ENCODE data around the gene UNC13A. TPM values are rescaled to one million over a fixed set of nuclear protein-coding genes. Genes with fewer than 3 reads are reported as not detected.

UNC13A gene
- total RNA-seq, 1 experiment from 2014 or later = 22.2 TPM

DNA sequence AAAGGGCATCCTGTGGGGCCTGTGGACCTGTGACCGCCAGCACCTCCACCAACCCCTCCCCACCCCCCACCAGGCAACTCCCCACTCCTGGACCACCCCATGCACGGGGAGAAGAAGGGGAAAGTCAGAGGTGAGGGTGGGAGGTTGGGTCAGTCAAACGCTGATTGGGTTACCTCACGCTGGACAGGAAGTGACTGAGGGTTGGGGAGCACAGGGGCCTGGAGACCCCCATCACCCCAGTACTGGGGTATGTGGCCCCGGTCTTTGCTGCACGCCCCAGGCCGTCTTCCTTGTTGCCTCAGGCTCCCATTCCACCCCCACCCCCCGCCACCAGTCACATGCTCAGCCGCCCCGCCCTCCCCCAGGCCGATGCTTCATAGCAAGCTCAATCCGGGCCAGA, 73.7 kb downstream of the UNC13A start:
- no peaks in the 10 kb centered on the region for H3K79me2 ChIP-seq (ENCODE audit: insufficient read depth, low read length)
- H4K5ac ChIP-seq (ENCODE audit: insufficient read length, low read depth, low read length) = no peak overlapping the region
- no peak overlapping the region for H3K18ac ChIP-seq (ENCODE audit: insufficient read length, low read depth, low read length)
- H3K9me3 Mint-ChIP-seq = no peaks in the 10 kb centered on the region
- TF ChIP-seq, protein P1, sequence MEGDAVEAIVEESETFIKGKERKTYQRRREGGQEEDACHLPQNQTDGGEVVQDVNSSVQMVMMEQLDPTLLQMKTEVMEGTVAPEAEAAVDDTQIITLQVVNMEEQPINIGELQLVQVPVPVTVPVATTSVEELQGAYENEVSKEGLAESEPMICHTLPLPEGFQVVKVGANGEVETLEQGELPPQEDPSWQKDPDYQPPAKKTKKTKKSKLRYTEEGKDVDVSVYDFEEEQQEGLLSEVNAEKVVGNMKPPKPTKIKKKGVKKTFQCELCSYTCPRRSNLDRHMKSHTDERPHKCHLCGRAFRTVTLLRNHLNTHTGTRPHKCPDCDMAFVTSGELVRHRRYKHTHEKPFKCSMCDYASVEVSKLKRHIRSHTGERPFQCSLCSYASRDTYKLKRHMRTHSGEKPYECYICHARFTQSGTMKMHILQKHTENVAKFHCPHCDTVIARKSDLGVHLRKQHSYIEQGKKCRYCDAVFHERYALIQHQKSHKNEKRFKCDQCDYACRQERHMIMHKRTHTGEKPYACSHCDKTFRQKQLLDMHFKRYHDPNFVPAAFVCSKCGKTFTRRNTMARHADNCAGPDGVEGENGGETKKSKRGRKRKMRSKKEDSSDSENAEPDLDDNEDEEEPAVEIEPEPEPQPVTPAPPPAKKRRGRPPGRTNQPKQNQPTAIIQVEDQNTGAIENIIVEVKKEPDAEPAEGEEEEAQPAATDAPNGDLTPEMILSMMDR (conservative IDR thresholded peaks at IDR 0.05) = no peak
- WGBS (ENCODE audit: extremely low coverage, insufficient read length, low lambda C conversion rate) = no CpG with 5 or more reads among the region's 12 CpGs
- H3K4me3 Mint-ChIP-seq = no peak overlapping the region
- no peaks in the 10 kb centered on the region for H4K20me1 ChIP-seq (ENCODE audit: control insufficient read depth, insufficient read depth, insufficient read length)
- H3K56ac ChIP-seq (ENCODE audit: insufficient read length, low read depth, low read length) = no peak overlapping the region
- H2BK20ac ChIP-seq (ENCODE audit: low read depth, low read length, poor library complexity, severe bottlenecking) = no peak overlapping the region
- H3K9me3 ChIP-seq (ENCODE audit: control insufficient read depth, low read depth, low read length) = no peaks in the 10 kb centered on the region
- DNase-seq = no peak
- peaks cover 0 to 15% of the 10 kb centered on the region in 2 experiments; a peak in 2 of 4 replicates for H3K4me1 Mint-ChIP-seq
- no peak overlapping the region for H3K14ac ChIP-seq (ENCODE audit: insufficient read depth, low read length)
- H3K4me1 ChIP-seq (ENCODE audit: insufficient read depth, low read length) = no peaks in the 10 kb centered on the region
- no peak overlapping the region for H3K23ac ChIP-seq (ENCODE audit: insufficient read length, low read depth, low read length)
- H3K4me2 ChIP-seq (ENCODE audit: insufficient read depth, insufficient read length, low read length) = no peak overlapping the region
- H3K27me3 ChIP-seq (ENCODE audit: insufficient read depth, low read length) = no peaks in the 10 kb centered on the region
- no peak overlapping the region for H3K27ac Mint-ChIP-seq
- H2BK120ac ChIP-seq (ENCODE audit: low read depth, low read length, poor library complexity, severe bottlenecking) = no peak overlapping the region
- H3K27ac ChIP-seq (ENCODE audit: insufficient read length, low read depth, low read length) = no peak overlapping the region
- H2BK15ac ChIP-seq (ENCODE audit: low read depth, low read length) = no peak overlapping the region
- no peak overlapping the region for H2BK12ac ChIP-seq (ENCODE audit: insufficient read length, low read depth, low read length)
- H2AK5ac ChIP-seq (ENCODE audit: insufficient read length, low read length) = no peak overlapping the region
- no peak overlapping the region for H4K91ac ChIP-seq (ENCODE audit: insufficient read length, low read depth, low read length)
- no peak overlapping the region for H3T11ph ChIP-seq (ENCODE audit: low read length)
- H3K36me3 Mint-ChIP-seq (ENCODE audit: insufficient read depth in 1 of 3, low read depth in 3 of 3) = peaks cover 11 to 26% (median 23%) of the 10 kb centered on the region in 3 experiments; a peak in 6 of 7 replicates
- H3K23me2 ChIP-seq (ENCODE audit: insufficient read length, low read depth, low read length, poor library complexity, severe bottlenecking) = no peaks in the 10 kb centered on the region
- no peak overlapping the region for H3K4ac ChIP-seq (ENCODE audit: low read depth, low read length)
- H3K79me1 ChIP-seq (ENCODE audit: insufficient read depth, low read depth, low read length, poor library complexity, severe bottlenecking) = no peaks in the 10 kb centered on the region
- no peak overlapping the region for H2BK5ac ChIP-seq (ENCODE audit: insufficient read length, low read length)
- H3K9ac ChIP-seq (ENCODE audit: extremely low read depth, insufficient read length, low read length) = no peak overlapping the region
- no peaks in the 10 kb centered on the region for H3K27me3 Mint-ChIP-seq (ENCODE audit: low read depth)
- no peak overlapping the region for H4K8ac ChIP-seq (replicated peaks; ENCODE audit: insufficient read length, low read depth, low read length)
- no peak overlapping the region for H2AFZ ChIP-seq (ENCODE audit: low read length)

Measured in H9 (cell line).